Measurements from ENCODE around the gene PCDH9. TPM values are rescaled to one million over a fixed set of nuclear protein-coding genes. Genes with fewer than 3 reads are reported as not detected.

Gene PCDH9
- polyA plus RNA-seq, 1 of the 3 experiments (the other 2 are of a cell fraction): 1.3 TPM

DNA sequence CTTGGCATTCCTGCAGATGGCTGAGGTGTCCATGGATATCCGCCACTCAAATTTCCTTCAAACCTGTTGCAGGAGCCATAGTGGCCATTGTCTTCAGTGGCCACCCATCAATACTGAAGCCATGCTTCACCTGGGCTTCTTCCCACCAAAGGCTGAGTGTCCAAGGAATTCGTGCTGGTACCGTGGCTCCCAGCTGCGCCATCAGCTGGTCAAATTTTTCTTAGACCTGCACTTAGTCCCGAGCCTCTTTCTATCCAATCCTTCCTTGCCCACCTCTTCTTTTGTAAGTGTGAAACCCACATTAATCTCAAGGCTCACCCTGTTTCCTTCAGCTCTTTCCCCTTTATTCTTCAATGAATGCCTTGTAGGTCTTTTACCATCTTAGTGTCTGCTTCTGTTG lies 152.1 kb downstream of the PCDH9 start:
- Histone ChIP-seq H4K20me1 (ENCODE audit: insufficient read depth) (no peaks in the 10 kb centered on the region), H3K36me3 (replicated peaks in 1 of 2; ENCODE audit: control insufficient read depth in 1 of 2, insufficient read depth in 2 of 2, low read length in 1 of 2) (peaks cover 0 to 4% of the 10 kb centered on the region in 2 experiments), H3K9ac (no peak overlapping the region), H3K4me3 (ENCODE audit: low read depth in 2 of 2, low read length in 1 of 2) (no peak overlapping the region), H3F3A (replicated peaks; ENCODE audit: insufficient read depth) (no peaks in the 10 kb centered on the region), H3K4me2 (no peak overlapping the region), H3K27ac (ENCODE audit: low read depth in 2 of 2, low read length in 1 of 2) (no peak overlapping the region), H3K4me1 (ENCODE audit: control insufficient read depth in 1 of 2, insufficient read depth in 2 of 2, low read depth in 1 of 2, low read length in 1 of 2) (no peaks in the 10 kb centered on the region), H3K27me3 (ENCODE audit: insufficient read depth) (no peaks in the 10 kb centered on the region), H2AFZ (ENCODE audit: low read depth) (no peak overlapping the region), H3K9me2 (no peaks in the 10 kb centered on the region), H3K9me3 (no peaks in the 10 kb centered on the region), H3K79me2 (ENCODE audit: insufficient read depth) (no peaks in the 10 kb centered on the region)
- WGBS (ENCODE audit: low lambda C conversion rate): 96% methylated on average over 5 of the region's 5 CpGs
- POLR2A ChIA-PET: no interaction called here
- no peak for DNase-seq
- CTCF ChIA-PET: no interaction called here
- TF ChIP-seq MAX (IDR thresholded peaks at IDR 0.05; ENCODE audit: low read depth) (no peak), TAF1 (IDR thresholded peaks at IDR 0.05; ENCODE audit: borderline replicate concordance, low read depth, low read length) (no peak), TCF12 (IDR thresholded peaks at IDR 0.05) (no peak), RCOR1 (IDR thresholded peaks at IDR 0.05; ENCODE audit: low read length) (no peak), RXRA (IDR thresholded peaks at IDR 0.05; ENCODE audit: borderline replicate concordance, low read depth) (no peak), USF1 (IDR thresholded peaks at IDR 0.05; ENCODE audit: borderline replicate concordance, low read depth) (no peak), PBX3 (IDR thresholded peaks at IDR 0.05) (no peak), USF2 (IDR thresholded peaks at IDR 0.05; ENCODE audit: borderline replicate concordance, low read depth, low read length) (no peak)

DNA sequence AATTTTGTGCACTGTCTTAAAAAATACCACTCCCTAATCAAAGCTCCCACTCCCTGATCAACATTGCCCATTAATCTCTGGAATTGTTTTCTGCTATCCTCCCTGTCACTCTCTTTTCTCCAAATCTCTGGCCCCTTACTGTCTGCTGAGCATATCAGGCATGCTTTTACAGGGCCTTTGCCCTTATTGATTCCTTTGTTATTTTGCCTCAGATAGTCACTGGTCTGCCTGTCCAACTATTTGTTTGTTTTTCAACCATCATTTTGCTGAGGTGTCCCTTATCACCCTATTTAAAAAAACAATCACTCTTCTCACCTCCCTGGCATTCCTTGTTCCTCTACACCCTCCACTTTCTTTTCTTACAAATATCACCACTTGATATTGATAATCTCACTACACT lies 153.0 kb downstream of the PCDH9 start:
- Histone ChIP-seq H3K9me3 (no peaks in the 10 kb centered on the region), H3K36me3 (replicated peaks in 1 of 2; ENCODE audit: control insufficient read depth in 1 of 2, insufficient read depth in 2 of 2, low read length in 1 of 2) (peaks cover 0 to 4% of the 10 kb centered on the region in 2 experiments), H3K4me3 (ENCODE audit: low read depth in 2 of 2, low read length in 1 of 2) (no peak overlapping the region), H2AFZ (ENCODE audit: low read depth) (no peak overlapping the region), H3K79me2 (ENCODE audit: insufficient read depth) (no peaks in the 10 kb centered on the region), H3K4me1 (ENCODE audit: control insufficient read depth in 1 of 2, insufficient read depth in 2 of 2, low read depth in 1 of 2, low read length in 1 of 2) (no peaks in the 10 kb centered on the region), H4K20me1 (ENCODE audit: insufficient read depth) (no peaks in the 10 kb centered on the region), H3K9ac (no peak overlapping the region), H3K4me2 (no peak overlapping the region), H3K27me3 (ENCODE audit: insufficient read depth) (no peaks in the 10 kb centered on the region), H3K27ac (ENCODE audit: low read depth in 2 of 2, low read length in 1 of 2) (no peak overlapping the region), H3F3A (replicated peaks; ENCODE audit: insufficient read depth) (no peaks in the 10 kb centered on the region), H3K9me2 (no peaks in the 10 kb centered on the region)
- ChIA-PET POLR2A (no interaction called here), CTCF (no interaction called here)
- no peak for DNase-seq
- TF ChIP-seq POLR2AphosphoS5 (IDR thresholded peaks at IDR 0.05; ENCODE audit: low read depth, low read length) (no peak), CTCF (IDR thresholded peaks at IDR 0.05) (no peak), FOSL2 (IDR thresholded peaks at IDR 0.05; ENCODE audit: borderline replicate concordance, low read depth) (no peak), NRF1 (IDR thresholded peaks at IDR 0.05; ENCODE audit: low read depth, low read length) (no peak), FOXM1 (IDR thresholded peaks at IDR 0.05; ENCODE audit: low read depth) (no peak)

Measured in SK-N-SH (cell line).